ENCODE measurements around the gene TIMM50. TPM values are rescaled to one million over a fixed set of nuclear protein-coding genes. Genes with fewer than 3 reads are reported as not detected.
"Not testable (repeated sequence)": the region's sequence is repeated elsewhere in the genome, so short reads cannot be mapped to it uniquely, and the experiment has no call there.

The TIMM50 gene
- total RNA-seq, 2 donors from 2014 or later: 51.5 to 95.1 TPM

GRCh38 chr19:39449116-39449797 is 31.4 kb upstream of the TIMM50 start:
- Mint-ChIP-seq H3K27ac (peak overlapping the region; percentile 99), H3K27me3 (no peaks in the 10 kb centered on the region), H3K4me1 (peaks cover 43% of the 10 kb centered on the region), H3K36me3 (ENCODE audit: low read depth) (peaks cover 99% of the 10 kb centered on the region), H3K4me3 (peak overlapping the region; percentile 93), H3K9me3 (no peaks in the 10 kb centered on the region)
- ATAC-seq (replicated peaks): no peak

GRCh38 chr19:39451257-39451656 is 29.4 kb upstream of the TIMM50 start:
- peak overlapping the region; percentile 85 for H3K27ac Mint-ChIP-seq

GRCh38 chr19:39463403-39463802 is 17.2 kb upstream of the TIMM50 start:
- Mint-ChIP-seq H3K4me1 (peaks cover 13% of the 10 kb centered on the region), H3K9me3 (no peaks in the 10 kb centered on the region), H3K27me3 (no peaks in the 10 kb centered on the region), H3K36me3 (ENCODE audit: low read depth) (peaks cover 97% of the 10 kb centered on the region), H3K27ac (no peak overlapping the region), H3K4me3 (no peak overlapping the region)
- ATAC-seq (replicated peaks): no peak

More at GRCh38 chr19:39451257-39451656, 29.4 kb upstream of the TIMM50 start:
- ATAC-seq (replicated peaks); H3K27me3 Mint-ChIP-seq; H3K4me3 Mint-ChIP-seq; H3K9me3 Mint-ChIP-seq: not testable (repeated sequence)
- Mint-ChIP-seq H3K4me1 (peaks cover 48% of the 10 kb centered on the region), H3K36me3 (ENCODE audit: low read depth) (peaks cover 100% of the 10 kb centered on the region)

- peaks cover 97% of the 10 kb centered on the region for H3K36me3 Mint-ChIP-seq (ENCODE audit: low read depth)
- H3K4me1 Mint-ChIP-seq: peaks cover 7% of the 10 kb centered on the region
- H3K27ac Mint-ChIP-seq: peak overlapping the region; percentile 69
- H3K9me3 Mint-ChIP-seq: no peaks in the 10 kb centered on the region
- H3K4me3 Mint-ChIP-seq: no peak overlapping the region
- no peaks in the 10 kb centered on the region for H3K27me3 Mint-ChIP-seq
- no peak for ATAC-seq (replicated peaks)
Measured at GRCh38 chr19:39465956-39466747, 14.5 kb upstream of the TIMM50 start.

GRCh38 chr19:39467941-39468340 is 12.7 kb upstream of the TIMM50 start:
- Mint-ChIP-seq H3K4me1 (peaks cover 11% of the 10 kb centered on the region), H3K27ac (no peak overlapping the region), H3K27me3 (no peaks in the 10 kb centered on the region), H3K36me3 (ENCODE audit: low read depth) (peaks cover 97% of the 10 kb centered on the region), H3K9me3 (no peaks in the 10 kb centered on the region), H3K4me3 (no peak overlapping the region)
- no peak for ATAC-seq (replicated peaks)

- no peaks in the 10 kb centered on the region for H3K27me3 Mint-ChIP-seq
- no peaks in the 10 kb centered on the region for H3K9me3 Mint-ChIP-seq
- peaks cover 11% of the 10 kb centered on the region for H3K4me1 Mint-ChIP-seq
- no peak for ATAC-seq (replicated peaks)
- H3K27ac Mint-ChIP-seq: peak overlapping the region; percentile 58
- no peak overlapping the region for H3K4me3 Mint-ChIP-seq
- peaks cover 92% of the 10 kb centered on the region for H3K36me3 Mint-ChIP-seq (ENCODE audit: low read depth)
Measured at GRCh38 chr19:39469036-39469435, 11.6 kb upstream of the TIMM50 start.

GRCh38 chr19:39469567-39469966 is 11.1 kb upstream of the TIMM50 start:
- no peak for ATAC-seq (replicated peaks)
- H3K27me3 Mint-ChIP-seq: no peaks in the 10 kb centered on the region
- no peaks in the 10 kb centered on the region for H3K9me3 Mint-ChIP-seq
- H3K4me1 Mint-ChIP-seq: peaks cover 11% of the 10 kb centered on the region
- peak overlapping the region; percentile 58 for H3K27ac Mint-ChIP-seq
- peaks cover 92% of the 10 kb centered on the region for H3K36me3 Mint-ChIP-seq (ENCODE audit: low read depth)
- H3K4me3 Mint-ChIP-seq: no peak overlapping the region

GRCh38 chr19:39470724-39471339 is 9.8 kb upstream of the TIMM50 start:
- H3K27ac Mint-ChIP-seq: peak overlapping the region; percentile 44
- H3K27me3 Mint-ChIP-seq: no peaks in the 10 kb centered on the region
- no peaks in the 10 kb centered on the region for H3K9me3 Mint-ChIP-seq
- peak; percentile 61 for ATAC-seq (replicated peaks)
- peaks cover 11% of the 10 kb centered on the region for H3K4me1 Mint-ChIP-seq
- no peak overlapping the region for H3K4me3 Mint-ChIP-seq
- peaks cover 92% of the 10 kb centered on the region for H3K36me3 Mint-ChIP-seq (ENCODE audit: low read depth)

GRCh38 chr19:39471756-39472536 is 8.7 kb upstream of the TIMM50 start:
- no peak for ATAC-seq (replicated peaks)
- Mint-ChIP-seq H3K27ac (peak overlapping the region; percentile 44), H3K27me3 (no peaks in the 10 kb centered on the region), H3K36me3 (ENCODE audit: low read depth) (peaks cover 89% of the 10 kb centered on the region), H3K4me3 (no peak overlapping the region), H3K9me3 (no peaks in the 10 kb centered on the region), H3K4me1 (peaks cover 11% of the 10 kb centered on the region)

- Mint-ChIP-seq H3K4me3 (no peak overlapping the region), H3K36me3 (ENCODE audit: low read depth) (peaks cover 87% of the 10 kb centered on the region)
- ATAC-seq (replicated peaks): no peak
Measured at GRCh38 chr19:39472746-39473442, 7.7 kb upstream of the TIMM50 start.

GRCh38 chr19:39473443-39473960 is 7.1 kb upstream of the TIMM50 start:
- no peak for ATAC-seq (replicated peaks)
- Mint-ChIP-seq H3K27me3 (no peaks in the 10 kb centered on the region), H3K36me3 (ENCODE audit: low read depth) (peaks cover 81% of the 10 kb centered on the region), H3K4me3 (no peak overlapping the region), H3K4me1 (peaks cover 11% of the 10 kb centered on the region), H3K9me3 (no peaks in the 10 kb centered on the region), H3K27ac (no peak overlapping the region)

More at GRCh38 chr19:39472746-39473442, 7.7 kb upstream of the TIMM50 start:
- Mint-ChIP-seq H3K9me3 (no peaks in the 10 kb centered on the region), H3K27me3 (no peaks in the 10 kb centered on the region), H3K4me1 (peaks cover 11% of the 10 kb centered on the region), H3K27ac (no peak overlapping the region)

- ATAC-seq (replicated peaks): peak; percentile 64
- no peak overlapping the region for H3K4me3 Mint-ChIP-seq
- H3K36me3 Mint-ChIP-seq (ENCODE audit: low read depth): peaks cover 74% of the 10 kb centered on the region
- H3K27me3 Mint-ChIP-seq: no peaks in the 10 kb centered on the region
- peaks cover 11% of the 10 kb centered on the region for H3K4me1 Mint-ChIP-seq
- H3K9me3 Mint-ChIP-seq: no peaks in the 10 kb centered on the region
- H3K27ac Mint-ChIP-seq: no peak overlapping the region
Measured at GRCh38 chr19:39474139-39474620, 6.5 kb upstream of the TIMM50 start.

GRCh38 chr19:39475748-39476147 is 4.9 kb upstream of the TIMM50 start:
- Mint-ChIP-seq H3K4me1 (peaks cover 13% of the 10 kb centered on the region), H3K27ac (peak overlapping the region; percentile 52), H3K36me3 (ENCODE audit: low read depth) (peaks cover 59% of the 10 kb centered on the region), H3K9me3 (no peaks in the 10 kb centered on the region), H3K27me3 (no peaks in the 10 kb centered on the region), H3K4me3 (no peak overlapping the region)
- ATAC-seq (replicated peaks): no peak
